GM23338 (cell line): ENCODE data around the gene UGGT2. TPM values are rescaled to one million over a fixed set of nuclear protein-coding genes. Genes with fewer than 3 reads are reported as not detected.

ENCODE experiments used
- ATAC-seq: fragments of 200-7000 bp; cut with Tn5 transposase; 3 replicates; pipeline ENCODE4 v1.9.1; 2020
- DNase-seq: peaks from one replicate; pipeline ENCODE4 v3.0.0-alpha.2; 2015; ENCODE audit warnings: low spot score
- H2AFZ ChIP-seq: fragments of 200-600 bp; sonication (generic); 2 replicates; pipeline ENCODE4 v1.8.0; 2016; ENCODE audit warnings: antibody characterized with exemption, mild to moderate bottlenecking, moderate library complexity
- H3F3A ChIP-seq: fragments of 200-600 bp; sonication (generic); replicated peaks from 2 replicates; pipeline ENCODE4 v1.8.0; 2017; ENCODE audit warnings: antibody characterized with exemption, mixed run types, low read depth
- H3K27ac ChIP-seq: fragments of 200-600 bp; sonication (generic); 2 replicates; pipeline ENCODE4 v1.6.1; 2016; ENCODE audit warnings: low read depth
- H3K27me3 ChIP-seq: fragments of 200-600 bp; sonication (generic); 2 replicates; pipeline ENCODE4 v1.8.0; 2016; ENCODE audit warnings: mild to moderate bottlenecking, mixed run types, moderate library complexity; ENCODE audit not compliant: insufficient read depth
- H3K36me3 ChIP-seq: fragments of 200-600 bp; sonication (generic); 2 replicates; pipeline ENCODE4 v1.8.0; 2016; ENCODE audit warnings: mild to moderate bottlenecking; ENCODE audit not compliant: insufficient read depth
- H3K4me1 ChIP-seq: fragments of 200-600 bp; sonication (generic); 2 replicates; pipeline ENCODE4 v1.8.0; 2016; ENCODE audit warnings: mild to moderate bottlenecking, moderate library complexity; ENCODE audit not compliant: insufficient read depth
- H3K4me2 ChIP-seq: fragments of 200-600 bp; sonication (generic); 2 replicates; pipeline ENCODE4 v1.7.1; 2017; ENCODE audit warnings: mixed run types
- H3K4me3 ChIP-seq: fragments of 200-600 bp; sonication (generic); 2 replicates; pipeline ENCODE4 v1.6.1; 2016; ENCODE audit warnings: mixed run types
- H3K79me2 ChIP-seq: fragments of 200-600 bp; sonication (generic); replicated peaks from 2 replicates; pipeline ENCODE4 v1.8.0; 2017; ENCODE audit warnings: mild to moderate bottlenecking; ENCODE audit not compliant: insufficient read depth
- H3K9me2 ChIP-seq: fragments of 200-600 bp; sonication (generic); 2 replicates; pipeline ENCODE4 v1.8.0; 2017; ENCODE audit not compliant: insufficient read depth
- H4K20me1 ChIP-seq: fragments of 200-600 bp; sonication (generic); replicated peaks from 2 replicates; pipeline ENCODE4 v1.8.0; 2017; ENCODE audit warnings: mild to moderate bottlenecking; ENCODE audit not compliant: insufficient read depth
- H3K27ac Mint-ChIP-seq: 2 replicates; pipeline ENCODE4 v1.8.0; 2020; ENCODE audit warnings: inconsistent platforms, mild to moderate bottlenecking, moderate library complexity, mixed read lengths
- H3K27me3 Mint-ChIP-seq: 3 replicates; pipeline ENCODE4 v1.8.0; 2022; ENCODE audit warnings: low read depth, mild to moderate bottlenecking, moderate library complexity, mixed read lengths, inconsistent platforms; ENCODE audit not compliant: insufficient read depth, poor library complexity
- H3K36me3 Mint-ChIP-seq: 3 replicates; pipeline ENCODE4 v1.8.0; 2021; ENCODE audit warnings: low read depth, mild to moderate bottlenecking, inconsistent platforms, moderate library complexity, mixed read lengths
- H3K4me1 Mint-ChIP-seq: 3 replicates; pipeline ENCODE4 v1.8.0; 2020; ENCODE audit warnings: mild to moderate bottlenecking, inconsistent platforms, mixed read lengths
- H3K4me3 Mint-ChIP-seq: 3 replicates; pipeline ENCODE4 v1.8.0; 2021; ENCODE audit warnings: moderate library complexity, mild to moderate bottlenecking, inconsistent platforms, mixed read lengths
- H3K9me3 Mint-ChIP-seq: 3 replicates; pipeline ENCODE4 v1.8.0; 2020; ENCODE audit warnings: moderate library complexity, mild to moderate bottlenecking, inconsistent platforms, mixed read lengths
- CTCF ChIP-seq, 2 experiments: fragments of 200-600 bp in 1 of 2; sonication (generic) in 1 of 2; conservative IDR thresholded peaks; 2 replicates each; pipeline versions ENCODE4 v1.5.1 to v1.6.1; 2016 to 2017; ENCODE audit warnings: antibody characterized with exemption in 2 of 2, low read depth in 2 of 2, mild to moderate bottlenecking in 2 of 2, moderate library complexity in 1 of 2
- ETS1 ChIP-seq: IDR thresholded peaks from 2 replicates; pipeline ENCODE4 v1.6.1; 2016; ENCODE audit warnings: antibody characterized with exemption
- EZH2 ChIP-seq: fragments of 200-600 bp; sonication (generic); IDR thresholded peaks from one replicate; pipeline ENCODE4 v1.8.0; 2017; ENCODE audit warnings: antibody characterized with exemption, mild to moderate bottlenecking, low read depth; ENCODE audit not compliant: unreplicated experiment
- EZH2phosphoT487 ChIP-seq: fragments of 200-600 bp; sonication (generic); IDR thresholded peaks from one replicate; pipeline ENCODE4 v1.8.1; 2018; ENCODE audit warnings: antibody characterized with exemption; ENCODE audit not compliant: unreplicated experiment
- JUNB ChIP-seq: IDR thresholded peaks from one replicate; pipeline ENCODE4 v1.6.1; 2016; ENCODE audit warnings: antibody characterized with exemption; ENCODE audit not compliant: unreplicated experiment
- POLR2AphosphoS5 ChIP-seq: IDR thresholded peaks from 2 replicates; pipeline ENCODE4 v1.6.1; 2016; ENCODE audit warnings: antibody characterized with exemption, low read depth
- REST ChIP-seq: IDR thresholded peaks from one replicate; pipeline ENCODE4 v1.6.1; 2018; ENCODE audit warnings: antibody characterized with exemption; ENCODE audit not compliant: unreplicated experiment
- STAT1 ChIP-seq: IDR thresholded peaks from one replicate; pipeline ENCODE4 v1.6.1; 2016; ENCODE audit warnings: antibody characterized with exemption; ENCODE audit not compliant: unreplicated experiment
- ZNF462 ChIP-seq: fragments of 250-450 bp; sonication (Bioruptor Pico); IDR thresholded peaks from 2 replicates; pipeline ENCODE4 v1.5.0; 2020; ENCODE audit warnings: mild to moderate bottlenecking, moderate library complexity
- polyA plus RNA-seq: library from polyadenylated mRNA; unstranded; fragments of >200 nt; fragmentation: Nextera tagmentation; extraction: Ambion mirVana; gene quantifications from 2 replicates; pipeline ENCODE4 v1.2.1, GENCODE V29; 2016
- total RNA-seq: library from RNA; depleted of rRNA; stranded (reverse); fragments of >200 nt; shearing (Covaris generic); gene quantifications from 2 replicates; pipeline ENCODE4 v1.2.3, GENCODE V29; 2014

UGGT2 gene
- total and polyA plus RNA-seq, 2 experiments from 2014 or later = 44.0 to 60.5 TPM

- Histone ChIP-seq H3K4me3 (no peak overlapping the region), H3K27me3 (no peaks in the 10 kb centered on the region), H4K20me1 (no peaks in the 10 kb centered on the region), H3K27ac (no peak overlapping the region), H3K36me3 (no peaks in the 10 kb centered on the region; the same call in 1 of the 2 replicates), H3K9me2 (no peaks in the 10 kb centered on the region), H3K4me2 (no peak overlapping the region), H3F3A (no peaks in the 10 kb centered on the region), H3K4me1 (no peaks in the 10 kb centered on the region), H2AFZ (no peak overlapping the region), H3K79me2 (no peaks in the 10 kb centered on the region)
- Mint-ChIP-seq H3K9me3 (peaks cover 6% of the 10 kb centered on the region; the same call in 2 of the 3 replicates), H3K36me3 (no peaks in the 10 kb centered on the region; the same call in 1 of the 3 replicates), H3K4me3 (no peak overlapping the region), H3K27ac (no peak overlapping the region), H3K27me3 (no peaks in the 10 kb centered on the region), H3K4me1 (no peaks in the 10 kb centered on the region; the same call in 2 of the 3 replicates)
- DNase-seq (no peak), ATAC-seq (peak; percentile 48)
- no peak for TF ChIP-seq CTCF (conservative IDR thresholded peaks at IDR 0.05; ENCODE audit: low read depth in 2 of 2)
- no peak for TF ChIP-seq EZH2
- TF ChIP-seq EZH2phosphoT487 = no peak
- TF ChIP-seq POLR2AphosphoS5 = no peak
These were observed 272.2 kb downstream of the UGGT2 start for GRCh38 chr13:95781016-95781415.

- Histone ChIP-seq H4K20me1 (no peaks in the 10 kb centered on the region), H3K4me2 (no peak overlapping the region), H3K79me2 (no peaks in the 10 kb centered on the region), H3F3A (no peaks in the 10 kb centered on the region), H3K27ac (no peak overlapping the region), H3K36me3 (no peaks in the 10 kb centered on the region; the same call in 1 of the 2 replicates), H3K9me2 (no peaks in the 10 kb centered on the region), H3K27me3 (no peaks in the 10 kb centered on the region), H3K4me3 (no peak overlapping the region), H3K4me1 (no peaks in the 10 kb centered on the region), H2AFZ (no peak overlapping the region)
- no peak overlapping the region for H3K4me3 Mint-ChIP-seq
- ATAC-seq = no peak
- no peaks in the 10 kb centered on the region; the same call in 1 of the 3 replicates for H3K36me3 Mint-ChIP-seq
- no peak overlapping the region for H3K27ac Mint-ChIP-seq
- no peak for TF ChIP-seq JUNB
- TF ChIP-seq REST = no peak
- TF ChIP-seq ETS1 = no peak
- no peak for TF ChIP-seq STAT1
- TF ChIP-seq EZH2 = no peak
- no peak for TF ChIP-seq POLR2AphosphoS5
- no peak for TF ChIP-seq ZNF462 (CRISPR knock-in tag)
- no peaks in the 10 kb centered on the region; the same call in 2 of the 3 replicates for H3K4me1 Mint-ChIP-seq
- peaks cover 6% of the 10 kb centered on the region; the same call in 2 of the 3 replicates for H3K9me3 Mint-ChIP-seq
- DNase-seq = no peak
- H3K27me3 Mint-ChIP-seq = no peaks in the 10 kb centered on the region
These were observed 273.7 kb downstream of the UGGT2 start for GRCh38 chr13:95779522-95779921.
